ENCODE results near the gene ITGB2.

The ITGB2 gene

DNA sequence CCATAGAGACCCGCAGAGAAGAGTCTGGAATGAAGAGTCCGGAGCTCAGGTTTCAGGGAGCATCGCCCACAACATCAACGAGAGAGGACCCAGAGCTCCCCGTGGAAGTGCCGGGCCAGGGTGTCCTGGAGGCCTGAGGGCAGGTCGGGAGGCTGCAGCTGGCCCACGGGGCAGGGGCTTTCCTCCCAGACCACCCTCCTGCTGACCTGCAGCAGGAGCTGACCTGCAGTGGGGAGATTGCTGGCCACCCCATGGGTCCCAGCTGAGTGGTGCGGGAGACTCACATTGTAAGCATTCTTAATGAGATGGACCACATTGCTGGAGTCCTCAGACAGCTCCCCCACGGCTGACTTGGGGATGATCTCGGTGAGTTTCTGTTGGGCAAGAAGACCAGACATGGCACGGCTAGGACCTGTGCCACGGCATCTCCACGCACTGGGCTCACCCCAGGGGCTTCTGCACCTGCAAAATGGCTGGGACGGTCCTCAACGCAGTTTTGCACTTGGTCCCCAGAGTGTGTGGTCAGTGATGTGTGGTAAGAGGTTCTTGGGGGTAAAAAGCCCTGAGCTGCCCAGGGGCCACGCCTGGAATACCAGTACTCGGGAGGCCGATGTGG is 25.9 kb downstream of the ITGB2 start:
- DNase-seq = no peak

DNA sequence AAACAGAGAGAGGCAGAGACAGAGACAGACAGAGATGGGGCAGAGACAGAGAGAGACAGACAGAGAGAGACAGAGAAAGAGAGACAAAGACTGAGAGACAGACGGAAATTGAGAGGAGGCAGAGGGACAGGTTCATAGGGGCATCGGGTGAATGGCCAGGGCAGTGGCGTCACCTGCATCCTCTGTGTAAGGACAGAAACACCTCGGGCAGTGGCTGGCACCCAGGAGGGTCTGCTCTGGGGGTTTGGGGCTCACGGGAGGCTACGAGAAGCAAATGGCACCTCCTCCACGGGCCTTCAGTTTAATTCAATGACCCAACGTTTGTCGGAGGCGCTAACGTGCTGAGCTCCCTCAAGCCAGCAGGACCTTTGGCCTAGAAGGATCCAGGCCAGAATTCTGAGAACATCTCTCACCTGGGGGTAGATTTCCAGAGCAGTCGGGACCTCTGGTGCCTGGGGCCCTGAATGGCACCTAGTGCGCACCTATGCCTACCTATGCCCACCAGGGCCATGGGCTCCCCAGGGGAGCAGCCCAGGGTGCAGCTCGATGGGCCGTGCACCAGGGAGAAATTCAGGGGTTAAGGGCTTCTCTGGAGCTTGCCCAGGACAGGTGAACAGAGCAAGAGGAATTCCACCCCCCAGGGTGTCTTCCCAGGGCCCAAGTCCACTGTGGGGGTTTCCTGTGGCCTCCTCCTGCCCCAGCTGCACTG is 26.6 kb downstream of the ITGB2 start:
- no peak for DNase-seq

GRCh38 chr21:44893278-44893556 is 27.5 kb downstream of the ITGB2 start:
- DNase-seq = no peak

- no peak for DNase-seq
These were observed 28.0 kb downstream of the ITGB2 start for GRCh38 chr21:44892536-44893277.

DNA sequence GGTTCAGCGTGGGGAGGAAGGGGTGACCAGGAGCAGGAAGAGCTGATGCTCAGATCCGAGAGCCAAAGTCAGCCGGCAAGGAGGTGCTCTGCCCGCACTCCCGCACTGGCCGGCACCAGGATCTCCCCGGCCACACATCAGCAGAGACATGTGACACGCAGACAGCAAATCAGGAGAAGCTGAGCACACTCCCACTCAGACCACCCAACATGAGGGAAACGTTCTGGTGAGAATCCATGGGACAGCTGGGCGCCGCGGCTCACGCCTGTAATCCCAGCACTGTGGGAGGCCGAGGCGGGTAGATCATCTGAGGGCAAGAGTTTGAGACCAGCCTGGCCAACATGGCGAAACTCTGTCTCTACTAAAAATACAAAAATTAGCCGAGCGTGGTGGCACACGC is 28.6 kb downstream of the ITGB2 start:
- no peak for DNase-seq

DNA sequence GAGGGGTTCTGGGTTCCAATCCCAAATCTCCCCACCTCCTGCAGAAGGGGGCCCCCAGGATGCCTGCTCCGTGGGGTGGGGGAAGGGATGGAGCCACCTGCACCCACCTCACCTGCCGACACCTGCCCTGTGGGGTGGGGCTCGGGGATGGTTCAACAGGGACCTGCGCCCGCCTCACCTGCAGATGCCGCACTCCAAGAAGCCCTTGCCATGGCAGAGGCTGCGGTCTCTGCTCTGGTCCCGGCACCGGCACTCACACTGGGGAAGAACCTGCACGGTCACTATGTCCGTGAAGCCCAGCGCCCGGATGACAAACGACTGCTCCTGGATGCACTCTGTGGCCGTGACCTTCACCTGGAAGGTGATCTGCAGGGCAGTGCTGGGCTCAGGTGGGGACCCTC is 29.1 kb downstream of the ITGB2 start:
- no peak for DNase-seq

DNA sequence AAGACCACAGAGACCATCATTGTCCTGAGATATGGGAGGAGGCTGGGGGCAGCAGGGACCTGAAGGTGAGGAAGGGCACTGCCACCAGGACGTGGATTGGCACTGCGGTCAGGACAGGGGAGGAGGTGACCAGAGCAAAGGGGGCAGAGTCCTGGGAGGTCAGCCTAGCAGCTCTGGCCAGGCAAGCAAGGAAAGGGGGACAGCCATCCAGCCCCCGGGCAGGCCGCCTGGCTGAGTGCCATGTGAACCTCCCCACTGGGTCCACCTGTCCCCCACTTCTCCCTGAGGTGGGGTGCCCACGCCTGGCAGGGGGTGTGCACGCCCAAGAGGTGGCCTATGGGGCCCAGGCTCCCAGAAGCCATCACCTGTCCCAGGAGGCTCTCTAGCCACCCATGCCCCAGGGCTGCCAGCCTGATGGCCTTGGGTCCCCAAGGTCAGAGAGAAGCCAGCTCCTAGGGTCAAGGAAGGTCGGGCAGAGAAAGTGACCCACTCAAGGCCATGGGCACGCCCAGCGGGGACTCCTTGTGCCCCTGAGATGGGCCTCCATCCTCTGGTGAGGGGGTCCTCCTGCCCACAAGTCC is 29.6 kb downstream of the ITGB2 start:
- no peak for DNase-seq

- no peak for DNase-seq
These were observed 30.3 kb downstream of the ITGB2 start for GRCh38 chr21:44890338-44890931.

DNA sequence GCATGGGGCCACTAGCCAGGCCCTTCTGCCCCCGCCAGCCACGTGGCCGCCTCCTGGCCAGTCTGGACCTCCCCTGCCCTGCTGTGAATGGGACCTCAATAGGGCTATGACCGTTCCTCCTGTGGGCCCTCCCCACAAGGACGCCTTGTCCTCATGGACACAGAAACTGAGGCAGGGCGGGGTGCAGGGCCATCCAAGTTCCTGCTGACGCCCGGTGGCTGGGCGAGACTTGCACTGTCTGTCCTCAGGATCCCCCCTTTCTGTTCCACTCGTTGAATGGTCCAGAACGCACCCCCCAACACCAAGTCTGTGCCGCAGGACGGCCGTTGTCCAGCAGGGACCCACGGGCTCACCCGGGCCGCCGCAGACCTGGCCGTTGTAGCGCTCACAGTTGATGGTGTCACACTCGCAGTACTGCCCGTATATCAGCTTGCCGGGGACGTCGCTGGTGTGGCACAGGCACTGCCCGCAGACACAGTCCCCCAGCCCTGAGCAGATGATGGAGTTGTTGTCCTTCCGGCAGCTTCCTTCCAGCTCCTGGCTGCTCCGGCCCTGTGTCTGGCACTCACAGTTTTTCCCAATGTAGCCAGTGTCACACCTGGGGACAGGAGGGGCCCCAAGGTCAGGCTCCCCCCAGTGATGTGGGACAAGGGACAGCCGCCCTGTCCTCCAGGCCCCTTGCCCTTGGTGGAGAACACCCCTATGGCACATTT is 30.9 kb downstream of the ITGB2 start:
- DNase-seq = no peak

- DNase-seq = no peak
These were observed 31.8 kb downstream of the ITGB2 start for GRCh38 chr21:44888581-44889550.

- DNase-seq = no peak
These were observed 32.7 kb downstream of the ITGB2 start for GRCh38 chr21:44887807-44888580.

DNA sequence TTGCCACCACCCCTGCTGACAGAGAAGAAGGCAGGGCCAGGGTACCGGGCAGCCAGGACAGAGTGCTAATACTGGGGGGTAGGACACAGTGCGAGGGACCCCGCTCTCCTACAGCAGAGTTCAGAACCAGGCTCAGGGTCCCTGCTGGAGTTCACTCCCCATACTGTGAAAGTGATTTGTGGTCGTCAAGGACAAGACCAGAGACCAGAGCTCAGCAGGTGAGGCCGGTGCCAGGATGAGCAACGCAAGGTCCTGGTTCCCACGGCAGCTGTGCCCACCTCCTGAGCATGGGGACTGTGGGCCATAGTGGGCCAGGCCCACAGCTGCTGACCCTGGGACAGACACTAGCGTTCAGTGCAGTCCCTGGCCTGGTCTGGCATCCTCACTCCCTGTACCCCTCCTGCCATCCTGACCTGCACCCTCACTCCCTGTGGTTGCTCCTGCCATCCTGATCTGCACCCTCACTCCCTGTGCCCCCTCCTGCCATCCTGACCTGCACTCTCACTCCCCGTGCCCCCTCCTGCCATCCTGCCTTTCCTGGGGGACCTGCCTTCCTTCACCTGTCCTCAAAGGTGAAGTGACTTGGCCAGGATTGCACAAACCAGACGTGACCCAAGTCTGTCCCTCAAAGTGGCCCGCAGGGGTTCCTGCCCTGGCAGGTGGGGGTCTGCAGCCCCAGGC is 33.4 kb downstream of the ITGB2 start:
- DNase-seq = no peak

GRCh38 chr21:44886113-44887075 is 34.3 kb downstream of the ITGB2 start:
- no peak for DNase-seq

GRCh38 chr21:44885615-44886014 is 35.1 kb downstream of the ITGB2 start:
- DNase-seq = no peak

GRCh38 chr21:44884097-44884496 is 36.6 kb downstream of the ITGB2 start:
- DNase-seq = no peak

DNA sequence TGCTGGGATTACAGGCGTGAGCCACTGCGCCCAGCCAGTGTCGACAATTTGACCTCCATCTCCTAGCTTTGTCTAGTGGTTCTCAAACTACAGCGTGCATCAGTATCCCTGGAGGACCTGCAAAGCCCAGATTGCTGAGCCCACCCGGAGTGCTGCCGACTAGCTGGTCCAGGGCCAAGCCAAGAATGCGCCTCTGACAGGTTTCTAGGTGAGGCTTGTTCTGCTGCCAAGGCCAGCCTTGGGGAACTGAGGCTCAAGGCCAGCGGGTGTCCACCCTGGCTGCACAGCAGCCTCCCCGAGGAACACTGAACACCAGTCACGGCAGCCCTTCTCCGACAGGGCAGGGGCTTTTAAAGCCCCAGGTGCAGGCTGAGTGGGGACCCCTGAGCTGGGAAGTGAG is 37.4 kb downstream of the ITGB2 start:
- DNase-seq = no peak

- no peak for DNase-seq
These were observed 39.4 kb downstream of the ITGB2 start for GRCh38 chr21:44881198-44881872.

- no peak for DNase-seq
These were observed 40.1 kb downstream of the ITGB2 start for GRCh38 chr21:44880405-44881197.

All from NCI-H2107 (cell line).